WERI-Rb-1 (cell line): Measurements from ENCODE around the gene ERI2.

ENCODE experiments used
- DNase-seq: peaks from one replicate; pipeline ENCODE4 v3.0.0-alpha.2; 2020
- H3K27ac ChIP-seq: fragments of 250-450 bp; sonication (Bioruptor Pico); 2 replicates; pipeline ENCODE4 v1.5.1; 2020; ENCODE audit warnings: mild to moderate bottlenecking, moderate library complexity
- H3K27me3 ChIP-seq: fragments of 250-450 bp; sonication (Bioruptor Pico); 2 replicates; pipeline ENCODE4 v1.5.1; 2021; ENCODE audit warnings: mild to moderate bottlenecking, low read depth, moderate library complexity; ENCODE audit not compliant: insufficient read depth, severe bottlenecking
- H3K36me3 ChIP-seq: fragments of 250-450 bp; sonication (Bioruptor Pico); 2 replicates; pipeline ENCODE4 v1.5.1; 2020; ENCODE audit warnings: mild to moderate bottlenecking, moderate library complexity
- H3K4me3 ChIP-seq: 2 replicates; pipeline ENCODE4 v1.5.1; 2011; ENCODE audit warnings: low read depth, mild to moderate bottlenecking, control low read depth, low read length
- H3K9me3 ChIP-seq: fragments of 250-450 bp; sonication (Bioruptor Pico); 2 replicates; pipeline ENCODE4 v1.5.1; 2021; ENCODE audit warnings: mild to moderate bottlenecking, moderate library complexity; ENCODE audit not compliant: severe bottlenecking
- CTCF ChIP-seq: IDR thresholded peaks from 2 replicates; pipeline ENCODE4 v1.5.1; 2011; ENCODE audit warnings: low read depth, mild to moderate bottlenecking, control low read depth, inconsistent platforms, low read length

The ERI2 gene

GRCh38 chr16:20806168-20807050 lies at the start of gene ERI2, which contains the start of gene REXO5:
ERI2 (minus strand) TSS chr16:20806472; CDS start chr16:20806430, 42 bp downstream.
REXO5 (plus strand) TSS chr16:20806527; CDS start chr16:20806954, 427 bp downstream.
- Histone ChIP-seq H3K36me3 (no peaks in the 10 kb centered on the region; the same call in 1 of the 2 replicates), H3K27ac (peak within 1 kb of the TSS; percentile 89), H3K27me3 (no peaks in the 10 kb centered on the region), H3K9me3 (no peaks in the 10 kb centered on the region), H3K4me3 (peak within 1 kb of the TSS; percentile 62)
- TF ChIP-seq CTCF: peak; percentile 59
- DNase-seq: peak; percentile 97

- no peak for TF ChIP-seq CTCF
- Histone ChIP-seq H3K4me3 (no peak overlapping the region), H3K27me3 (no peaks in the 10 kb centered on the region), H3K27ac (no peak overlapping the region), H3K9me3 (no peaks in the 10 kb centered on the region), H3K36me3 (peaks cover 60% of the 10 kb centered on the region)
- DNase-seq: no peak
Observed at GRCh38 chr16:20854963-20855362, 48.7 kb upstream of the ERI2 start.

GRCh38 chr16:20853981-20854620 lies 47.8 kb upstream of the ERI2 start:
- Histone ChIP-seq H3K9me3 (no peaks in the 10 kb centered on the region), H3K4me3 (no peak overlapping the region), H3K36me3 (peaks cover 58% of the 10 kb centered on the region), H3K27ac (peak overlapping the region; percentile 51), H3K27me3 (no peaks in the 10 kb centered on the region)
- DNase-seq: no peak
- no peak for TF ChIP-seq CTCF

- TF ChIP-seq CTCF: no peak
- no peak for DNase-seq
- Histone ChIP-seq H3K9me3 (no peaks in the 10 kb centered on the region), H3K27me3 (no peaks in the 10 kb centered on the region), H3K36me3 (peaks cover 56% of the 10 kb centered on the region), H3K27ac (peak overlapping the region; percentile 51), H3K4me3 (no peak overlapping the region)
Observed at GRCh38 chr16:20853143-20853542, 46.9 kb upstream of the ERI2 start.

GRCh38 chr16:20851601-20852000 lies 45.3 kb upstream of the ERI2 start:
- Histone ChIP-seq H3K9me3 (no peaks in the 10 kb centered on the region), H3K4me3 (no peak overlapping the region), H3K27me3 (no peaks in the 10 kb centered on the region), H3K27ac (peak overlapping the region; percentile 55), H3K36me3 (peaks cover 44% of the 10 kb centered on the region)
- DNase-seq: no peak
- no peak for TF ChIP-seq CTCF
